Spleen (tissue), 11 donors: ENCODE data around the gene STOML2. TPM values are rescaled to one million over a fixed set of nuclear protein-coding genes. Genes with fewer than 3 reads are reported as not detected.

Source experiments
- DNase-seq: peaks from one replicate; pipeline ENCODE4 v3.0.0-alpha.2; 2020
- H3K27ac ChIP-seq, 8 donors: fragments of 200-600 bp; sonication (generic) in 7 of 8; 1 replicate in 4 of 8; 2 replicates in 4 of 8; pipeline versions ENCODE4 v1.5.0 to v1.8.0; 2016 to 2021; ENCODE audit warnings: inconsistent platforms in 4 of 8, mild to moderate bottlenecking in 4 of 8, moderate library complexity in 1 of 8
- H3K27me3 ChIP-seq, 7 donors: fragments of 200-600 bp; sonication (generic) in 6 of 7; replicated peaks in 1 of 7; 1 replicate in 4 of 7; 2 replicates in 3 of 7; pipeline versions ENCODE4 v1.5.0 to v1.8.0; 2016 to 2021; ENCODE audit warnings: inconsistent platforms in 3 of 7, mild to moderate bottlenecking in 1 of 7
- H3K36me3 ChIP-seq, 6 donors: fragments of 200-600 bp; sonication (generic) in 5 of 6; 1 replicate in 4 of 6; 2 replicates in 2 of 6; pipeline versions ENCODE4 v1.5.0 to v1.8.0; 2016 to 2021; ENCODE audit warnings: inconsistent platforms in 2 of 6
- H3K4me1 ChIP-seq, 6 donors: fragments of 200-600 bp; sonication (generic) in 5 of 6; 1 replicate in 3 of 6; 2 replicates in 3 of 6; pipeline versions ENCODE4 v1.5.0 to v1.8.0; 2016 to 2021; ENCODE audit warnings: inconsistent platforms in 3 of 6
- H3K4me3 ChIP-seq, 8 donors: fragments of 200-600 bp; sonication (generic) in 7 of 8; 1 replicate in 4 of 8; 2 replicates in 4 of 8; pipeline versions ENCODE4 v1.5.0 to v1.8.0; 2016 to 2021; ENCODE audit warnings: inconsistent platforms in 4 of 8, mild to moderate bottlenecking in 4 of 8, moderate library complexity in 2 of 8
- H3K9me3 ChIP-seq, 8 donors: fragments of 200-600 bp; sonication (generic) in 7 of 8; 1 replicate in 4 of 8; 2 replicates in 4 of 8; pipeline versions ENCODE4 v1.5.0 to v1.8.0; 2016 to 2021; ENCODE audit warnings: inconsistent platforms in 4 of 8
- POLR2A ChIP-seq, 3 donors: fragments of 450-650 bp; IDR thresholded peaks; one replicate each; pipeline ENCODE4 v1.5.1; 2017; ENCODE audit warnings: antibody characterized with exemption in 3 of 3, mild to moderate bottlenecking in 1 of 3
- POLR2AphosphoS5 ChIP-seq, 3 donors: sonication (generic); formaldehyde crosslinking; IDR thresholded peaks; one replicate each; pipeline ENCODE4 v1.5.1; 2017; ENCODE audit warnings: antibody characterized with exemption in 3 of 3
- WGBS, 5 donors: extraction: QIAGEN DNeasy Blood & Tissue Kit in 3 of 5; methylation state at CpG; one replicate each; pipeline versions ENCODE4 v1.1.5 to v1.1.7; 2013 to 2018; 5-methylcytosine and 5-hydroxymethylcytosine counted together
- intact Hi-C: fragments of 100-400 bp; cut with DNase I; formaldehyde crosslinking; loops from one replicate; pipeline ENCODE4 v1.15.0; 2023; ENCODE audit warnings: low total_unique reads
- polyA plus RNA-seq, 3 donors: library from polyadenylated mRNA; stranded (reverse); fragments of 200-250 nt; gene quantifications; one replicate each; pipeline ENCODE4 v1.2.1, GENCODE V29; 2013
- total RNA-seq, 7 donors: library from RNA; depleted of rRNA in 3 of 7; stranded (reverse); fragments of >200 nt in 3 of 7; fragmentation: NEBNext Ultra II Directional in 4 of 7; extraction: Animal tissue kit (Norgen Biotek cat#: 25700) in 4 of 7; gene quantifications; one replicate each; pipeline versions ENCODE4 v1.1.0 to v1.2.1, GENCODE V29; 2016 to 2021
- TF ChIP-seq, protein P1 (sequence below), 11 experiments: fragments of 200-600 bp in 7 of 11; fragments of 450-650 bp in 4 of 11; sonication (generic) in 4 of 11; IDR thresholded peaks in 8 of 11; conservative IDR thresholded peaks in 3 of 11; 1 replicate in 7 of 11; 2 replicates in 4 of 11; pipeline versions ENCODE4 v1.4.0 to v1.8.0; 2016 to 2021; ENCODE audit warnings: antibody characterized with exemption in 11 of 11, inconsistent platforms in 4 of 11, mild to moderate bottlenecking in 1 of 11
- donor health status: healthy with polysubstance abuse.
- donor health status: DM: no; HTN: no; CAD: no; lungs with moderate emphysema.
- donor health status: DM: no; HTN: no; CAD: no.
- donor health status: Bipolar disorder and iron deficiency.
- donor health status: healthy.
- donor health status: DM: no; HTN: no; CAD: no.
- donor health status: DM: yes; HTN: yes; CAD: no.

The STOML2 gene
- total and polyA plus RNA-seq, 10 donors, result 54.2 to 80.7 (median 59.6) TPM

DNA sequence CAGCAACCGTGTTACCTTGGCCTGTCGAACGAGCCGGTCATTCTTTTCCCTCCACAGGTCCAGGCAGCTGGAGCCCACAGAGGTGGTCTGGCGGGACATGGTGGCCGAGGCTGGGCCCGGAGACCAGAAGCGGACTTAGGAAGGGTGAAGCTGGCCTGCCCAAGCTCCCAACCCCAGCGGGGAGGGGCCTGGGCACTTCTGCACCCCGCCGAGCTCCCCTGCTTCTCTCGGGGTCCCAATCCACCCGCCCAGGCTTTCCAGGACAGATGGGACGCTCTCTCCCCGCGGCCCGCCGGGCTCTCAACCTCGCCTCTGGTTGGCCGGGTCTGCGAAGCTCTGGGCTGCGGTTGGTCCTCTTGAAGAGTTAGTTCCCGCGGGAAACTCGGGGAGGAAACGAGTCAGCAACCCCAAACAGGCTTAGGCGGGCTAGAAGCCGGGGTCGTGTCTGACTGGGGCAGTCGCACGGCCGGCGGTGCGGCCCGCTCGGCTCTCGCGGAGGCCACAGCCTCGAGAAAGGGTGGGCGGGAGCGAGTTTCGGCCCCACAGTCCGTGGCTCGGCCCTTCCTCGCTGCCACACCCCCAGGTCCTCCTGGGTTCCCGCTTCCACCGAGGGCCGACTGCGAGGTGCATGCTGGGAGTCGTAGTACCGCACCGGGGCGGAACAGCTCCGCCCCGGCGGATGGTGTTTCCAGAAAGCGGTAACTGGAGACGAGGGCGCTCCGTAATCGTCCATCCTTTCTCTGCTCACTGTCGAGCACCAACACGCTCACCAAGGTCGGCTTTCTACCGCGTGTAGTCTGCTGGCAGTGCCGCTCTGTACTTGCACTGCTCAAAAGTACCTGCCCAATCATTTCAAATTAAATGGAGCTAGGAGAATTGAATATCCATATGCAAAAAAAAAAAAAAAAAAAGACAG lies 23.2 kb downstream of the STOML2 start, which contains the start of gene FANCG:
FANCG (minus strand) TSS at position 517 of the 916 bp plus-strand sequence; CDS start at position 99, 418 bp downstream.
- H3K4me1 ChIP-seq, result peaks cover 8 to 30% (median 22%) of the 10 kb centered on the region in 6 donors
- peaks cover 0 to 27% (median 0%) of the 10 kb centered on the region in 6 donors for H3K36me3 ChIP-seq
- intact Hi-C loops, result no loop called here
- TF ChIP-seq POLR2A (IDR thresholded peaks at IDR 0.05) (peak in 1 of 3 donors; percentile 8), POLR2AphosphoS5 (IDR thresholded peaks at IDR 0.05) (peak; percentile 86 to 93 (median 86))
- TF ChIP-seq, protein P1, sequence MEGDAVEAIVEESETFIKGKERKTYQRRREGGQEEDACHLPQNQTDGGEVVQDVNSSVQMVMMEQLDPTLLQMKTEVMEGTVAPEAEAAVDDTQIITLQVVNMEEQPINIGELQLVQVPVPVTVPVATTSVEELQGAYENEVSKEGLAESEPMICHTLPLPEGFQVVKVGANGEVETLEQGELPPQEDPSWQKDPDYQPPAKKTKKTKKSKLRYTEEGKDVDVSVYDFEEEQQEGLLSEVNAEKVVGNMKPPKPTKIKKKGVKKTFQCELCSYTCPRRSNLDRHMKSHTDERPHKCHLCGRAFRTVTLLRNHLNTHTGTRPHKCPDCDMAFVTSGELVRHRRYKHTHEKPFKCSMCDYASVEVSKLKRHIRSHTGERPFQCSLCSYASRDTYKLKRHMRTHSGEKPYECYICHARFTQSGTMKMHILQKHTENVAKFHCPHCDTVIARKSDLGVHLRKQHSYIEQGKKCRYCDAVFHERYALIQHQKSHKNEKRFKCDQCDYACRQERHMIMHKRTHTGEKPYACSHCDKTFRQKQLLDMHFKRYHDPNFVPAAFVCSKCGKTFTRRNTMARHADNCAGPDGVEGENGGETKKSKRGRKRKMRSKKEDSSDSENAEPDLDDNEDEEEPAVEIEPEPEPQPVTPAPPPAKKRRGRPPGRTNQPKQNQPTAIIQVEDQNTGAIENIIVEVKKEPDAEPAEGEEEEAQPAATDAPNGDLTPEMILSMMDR (IDR thresholded peaks at IDR 0.05 in 8 of 11, conservative IDR thresholded peaks at IDR 0.05 in 3 of 11), result peak in 3 of 11 experiments; percentile 9 to 31 (median 20)
- peak within 1 kb of the TSS; percentile 67 to 94 (median 82) for H3K4me3 ChIP-seq
- H3K9me3 ChIP-seq, result no peaks in the 10 kb centered on the region
- H3K27ac ChIP-seq, result peak within 1 kb of the TSS; percentile 32 to 93 (median 82)
- WGBS, 5 donors, result 0% methylated on average over 25 to 67 of the region's 67 CpGs
- H3K27me3 ChIP-seq, result no peaks in the 10 kb centered on the region
- DNase-seq, result peak; percentile 98

DNA sequence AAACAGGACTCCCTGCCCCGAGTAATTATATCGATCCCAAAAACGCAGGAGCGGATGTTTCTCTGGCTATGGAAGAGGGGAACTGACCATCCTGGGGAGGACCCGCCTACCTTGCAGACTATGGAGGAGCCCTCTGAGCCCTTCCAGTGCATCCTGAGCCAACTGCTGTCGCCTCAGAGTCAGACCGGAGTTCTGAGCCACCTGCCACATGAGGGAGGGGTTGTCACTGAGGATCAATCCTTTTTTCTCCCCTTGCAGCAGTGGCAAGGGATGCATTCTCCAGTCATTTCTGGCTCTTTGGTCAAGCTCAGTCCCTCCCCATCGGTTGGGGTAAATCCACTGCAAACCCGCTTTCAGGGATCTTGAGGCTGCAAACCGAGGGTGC lies 23.9 kb downstream of the STOML2 start:
- Histone ChIP-seq H3K4me1 (peaks cover 8 to 30% (median 22%) of the 10 kb centered on the region in 6 donors), H3K27me3 (no peaks in the 10 kb centered on the region), H3K27ac (peak overlapping the region in 7 of 8 donors; percentile 75 to 93 (median 84)), H3K4me3 (peak overlapping the region; percentile 67 to 94 (median 82)), H3K36me3 (peaks cover 0 to 34% (median 0%) of the 10 kb centered on the region in 6 donors), H3K9me3 (no peaks in the 10 kb centered on the region)
- TF ChIP-seq, protein P1 (IDR thresholded peaks at IDR 0.05 in 8 of 11, conservative IDR thresholded peaks at IDR 0.05 in 3 of 11), result no peak
- no peak for TF ChIP-seq POLR2A (IDR thresholded peaks at IDR 0.05)
- no peak for TF ChIP-seq POLR2AphosphoS5 (IDR thresholded peaks at IDR 0.05)
- WGBS, 5 donors, result 4 to 15% (median 8%) methylated on average over 8 to 10 of the region's 10 CpGs
- no peak for DNase-seq
- intact Hi-C loops, result no loop called here

DNA sequence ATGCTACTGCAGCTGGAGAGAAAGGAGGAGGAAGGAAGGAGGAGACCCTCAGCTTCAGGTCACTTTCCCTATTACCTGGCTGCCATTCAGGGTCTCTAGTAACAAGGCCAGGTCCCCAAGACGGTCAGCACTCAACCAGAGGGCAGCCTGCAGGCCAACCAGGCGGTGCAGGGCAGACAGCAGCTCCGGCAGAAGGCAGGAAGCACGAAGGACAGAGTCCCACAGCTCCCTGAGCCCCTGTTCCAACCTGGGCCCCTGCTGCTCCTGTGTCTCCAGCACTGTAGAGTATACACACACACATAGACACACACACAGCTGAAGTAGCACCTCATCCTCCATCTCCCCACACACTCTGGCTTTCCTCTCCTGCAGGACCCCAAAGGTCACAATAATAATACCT lies 24.9 kb downstream of the STOML2 start:
- no peak for DNase-seq
- intact Hi-C loops, result no loop called here
- WGBS, 5 donors, result 68 to 92% (median 72%) methylated on average over 4 of the region's 4 CpGs
- Histone ChIP-seq H3K4me3 (peak overlapping the region in 1 of 8 donors; percentile 88), H3K36me3 (peaks cover 0 to 37% (median 0%) of the 10 kb centered on the region in 6 donors), H3K9me3 (no peaks in the 10 kb centered on the region), H3K4me1 (peaks cover 9 to 39% (median 25%) of the 10 kb centered on the region in 6 donors), H3K27me3 (no peaks in the 10 kb centered on the region), H3K27ac (no peak overlapping the region)
- TF ChIP-seq, protein P1 (IDR thresholded peaks at IDR 0.05 in 8 of 11, conservative IDR thresholded peaks at IDR 0.05 in 3 of 11), result no peak
- TF ChIP-seq POLR2A (IDR thresholded peaks at IDR 0.05), result no peak
- TF ChIP-seq POLR2AphosphoS5 (IDR thresholded peaks at IDR 0.05), result no peak

DNA sequence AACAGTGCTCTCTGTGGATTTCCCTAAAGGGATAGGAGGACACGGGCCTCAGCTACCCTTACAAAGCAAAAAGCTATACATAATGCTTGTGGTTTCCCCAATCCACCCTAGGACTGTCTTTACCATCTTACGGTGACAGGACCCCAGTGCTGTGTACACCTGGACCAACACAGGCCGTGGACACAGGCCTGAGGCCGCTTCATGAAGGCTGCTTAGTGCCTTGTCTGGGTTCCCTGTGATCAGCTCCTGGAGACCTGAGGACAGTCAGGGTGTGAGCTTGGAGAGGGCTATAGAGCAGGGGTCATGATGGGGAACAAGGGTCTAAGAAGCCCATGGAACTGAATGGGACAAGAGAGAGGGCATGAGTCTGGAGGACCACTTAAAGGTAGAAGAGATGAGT lies 26.1 kb downstream of the STOML2 start:
- no peak for TF ChIP-seq POLR2A (IDR thresholded peaks at IDR 0.05)
- TF ChIP-seq, protein P1 (IDR thresholded peaks at IDR 0.05 in 8 of 11, conservative IDR thresholded peaks at IDR 0.05 in 3 of 11), result no peak
- TF ChIP-seq POLR2AphosphoS5 (IDR thresholded peaks at IDR 0.05), result no peak
- Histone ChIP-seq H3K4me3 (no peak overlapping the region), H3K27me3 (no peaks in the 10 kb centered on the region), H3K36me3 (peaks cover 0 to 37% (median 0%) of the 10 kb centered on the region in 6 donors), H3K9me3 (no peaks in the 10 kb centered on the region), H3K27ac (no peak overlapping the region), H3K4me1 (peaks cover 11 to 43% (median 29%) of the 10 kb centered on the region in 6 donors)
- no peak for DNase-seq
- intact Hi-C loops, result no loop called here
- 91 to 97% (median 94%) methylated on average over 4 of the region's 4 CpGs for WGBS, 5 donors
